ENCODE results near the gene TMEM131.

TMEM131 gene

GRCh38 chr2:98016908-98017670 lies 21.3 kb upstream of the TMEM131 start:
- no peak for TF ChIP-seq CTCF (IDR thresholded peaks at IDR 0.05; ENCODE audit: insufficient read depth, missing control alignments)
- FAIRE-seq (no peak), DNase-seq (ENCODE audit: insufficient read length, low spot score) (no peak)

GRCh38 chr2:98015671-98016070 lies 19.9 kb upstream of the TMEM131 start:
- DNase-seq (ENCODE audit: insufficient read length, low spot score) (no peak), FAIRE-seq (no peak)
- no peak for TF ChIP-seq CTCF (IDR thresholded peaks at IDR 0.05; ENCODE audit: insufficient read depth, missing control alignments)

- FAIRE-seq, result no peak
- TF ChIP-seq CTCF (IDR thresholded peaks at IDR 0.05; ENCODE audit: insufficient read depth, missing control alignments), result no peak
- DNase-seq (ENCODE audit: insufficient read length, low spot score), result no peak
Observed at GRCh38 chr2:98014379-98014778, 18.6 kb upstream of the TMEM131 start.

- no peak for TF ChIP-seq CTCF (IDR thresholded peaks at IDR 0.05; ENCODE audit: insufficient read depth, missing control alignments)
- FAIRE-seq (no peak), DNase-seq (ENCODE audit: insufficient read length, low spot score) (no peak)
Observed at GRCh38 chr2:98013407-98014042, 17.8 kb upstream of the TMEM131 start.

- DNase-seq (ENCODE audit: insufficient read length, low spot score), result no peak
- FAIRE-seq, result no peak
- TF ChIP-seq CTCF (IDR thresholded peaks at IDR 0.05; ENCODE audit: insufficient read depth, missing control alignments), result no peak
Observed at GRCh38 chr2:98012561-98012991, 16.8 kb upstream of the TMEM131 start.

GRCh38 chr2:98009887-98010760 lies 14.4 kb upstream of the TMEM131 start:
- DNase-seq (ENCODE audit: insufficient read length, low spot score), result no peak
- FAIRE-seq, result no peak
- no peak for TF ChIP-seq CTCF (IDR thresholded peaks at IDR 0.05; ENCODE audit: insufficient read depth, missing control alignments)

Data from D721Med (cell line).